GDM1 (cell line): Measurements from ENCODE around the gene HOXA3.

ENCODE experiments used
- DNase-seq: peaks from one replicate; lab custom pipeline; 2025; lab: John Stamatoyannopoulos, UW

HOXA3 gene

DNA sequence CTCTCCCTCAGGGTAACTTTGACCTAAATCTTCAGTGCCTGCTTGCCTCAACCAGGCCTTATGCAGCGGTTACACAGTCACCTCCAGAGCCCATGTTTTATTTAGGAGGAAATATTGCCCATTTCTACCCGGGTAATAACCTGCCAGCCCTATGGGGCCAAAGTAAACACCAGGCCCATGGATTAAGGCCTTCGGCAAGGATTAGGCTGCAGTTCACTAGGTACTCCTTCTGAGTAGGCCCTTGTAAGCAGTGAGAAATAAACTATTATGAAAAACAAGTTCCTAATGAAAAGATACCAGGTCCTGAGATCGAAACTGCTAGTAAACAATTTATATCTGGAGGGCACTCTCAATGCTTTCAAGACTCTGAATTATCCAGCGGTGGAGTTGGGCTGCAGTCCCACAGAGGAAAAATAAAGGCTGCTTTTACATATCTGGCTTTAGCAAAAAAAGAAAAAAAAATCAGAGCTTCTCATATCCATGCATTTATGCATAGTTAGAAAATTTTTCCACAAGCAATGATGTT, 25.5 kb upstream of the HOXA3 start:
- DNase-seq = no peak

DNA sequence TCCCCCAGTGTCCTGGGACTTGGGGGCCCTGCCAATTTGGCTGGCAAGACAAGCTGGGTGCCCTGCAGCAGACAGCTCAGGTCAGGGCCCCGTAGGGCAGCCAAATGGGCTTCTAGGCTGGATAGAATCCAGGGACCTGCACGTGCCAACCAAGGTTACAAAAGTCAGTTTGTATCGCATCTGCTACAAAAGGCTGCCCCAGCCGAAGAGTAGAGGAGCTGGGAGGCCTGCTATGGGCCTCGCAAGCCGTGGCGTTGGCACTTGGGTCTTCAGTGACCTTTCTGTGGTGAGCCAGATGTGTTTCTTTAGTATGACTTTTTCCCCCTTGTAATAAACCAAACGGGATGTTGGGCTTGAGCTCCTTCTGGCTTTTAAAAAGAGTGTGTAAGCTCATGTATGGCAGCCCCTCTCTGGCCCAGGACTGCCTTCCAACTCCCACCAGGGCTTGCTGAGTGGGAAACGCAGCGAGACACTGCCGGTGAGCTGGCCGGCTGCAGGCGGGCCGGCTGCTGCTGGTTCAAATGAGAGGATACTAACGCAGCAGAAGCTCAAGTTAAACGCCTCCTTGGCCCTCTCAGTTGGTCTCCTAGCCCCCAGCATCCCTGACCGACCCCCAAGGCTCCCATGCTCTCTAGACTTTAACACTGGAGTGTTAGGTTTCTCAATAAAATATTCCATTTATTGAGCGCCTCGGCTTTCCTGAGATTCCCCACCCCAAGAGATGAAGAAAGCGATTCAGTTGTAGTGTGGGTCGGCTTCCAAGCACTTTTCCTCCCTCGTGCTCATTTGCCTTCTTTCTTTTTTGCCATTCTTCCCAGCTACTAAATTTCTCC, 24.8 kb upstream of the HOXA3 start:
- no peak for DNase-seq

DNA sequence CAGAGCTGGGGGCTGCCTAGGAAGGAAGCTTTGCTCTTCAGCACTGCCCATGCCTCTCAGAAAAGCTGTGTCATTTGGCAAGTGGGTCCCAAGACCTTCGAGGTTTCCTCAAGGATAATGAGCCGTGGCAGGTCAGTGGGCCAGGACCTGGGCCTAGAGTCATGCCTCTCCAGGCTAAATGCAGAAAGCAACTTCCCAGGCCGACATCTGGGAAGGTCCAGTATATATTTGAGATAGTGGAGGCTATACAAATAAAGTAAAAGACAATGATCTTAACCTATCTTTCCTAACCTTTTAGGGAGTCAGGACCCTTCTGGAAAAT, 24.1 kb upstream of the HOXA3 start:
- no peak for DNase-seq

DNA sequence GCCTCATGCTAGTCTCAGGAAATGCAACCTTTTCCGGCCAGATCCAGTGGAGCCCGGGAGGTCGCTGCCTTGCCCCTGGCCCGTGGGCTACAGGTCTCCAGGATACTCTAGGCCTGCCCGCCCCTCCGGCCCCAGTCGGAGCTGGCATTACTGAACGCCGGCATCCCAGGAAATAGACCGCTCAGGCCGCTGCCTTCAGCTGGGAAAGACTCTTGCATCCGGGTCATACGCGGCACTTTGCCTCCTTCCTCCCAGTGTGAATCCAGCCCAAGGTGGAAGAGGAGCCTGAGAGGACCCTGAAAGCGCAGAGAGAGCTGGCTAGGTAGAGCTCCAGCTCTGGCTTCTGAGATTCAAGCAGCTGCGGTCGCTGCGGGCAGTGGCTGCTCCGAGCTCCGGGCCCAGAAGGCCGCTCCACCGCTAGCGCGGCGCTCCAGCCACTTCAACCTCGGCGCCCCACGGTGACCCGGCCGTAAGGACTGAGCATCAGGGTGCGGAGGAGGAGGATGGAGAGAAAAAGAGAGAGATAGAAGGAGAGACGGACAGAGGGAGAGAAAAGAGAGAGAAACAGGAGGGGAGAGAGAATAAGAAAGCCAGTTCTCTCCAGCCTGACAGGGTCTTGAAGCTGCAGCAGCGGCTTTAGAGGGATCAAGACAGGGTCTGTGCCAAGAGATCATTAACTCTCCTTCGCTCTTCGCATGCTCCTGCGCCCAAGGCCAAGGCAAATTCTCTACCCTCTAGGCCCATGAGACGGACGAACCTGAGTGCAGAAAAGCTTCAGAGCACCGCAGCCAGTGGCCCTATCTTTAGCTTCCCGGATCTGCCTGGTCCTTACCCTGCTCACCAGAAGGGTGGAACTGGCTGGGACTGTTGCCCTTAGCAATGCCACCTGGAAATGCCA, 23.5 kb upstream of the HOXA3 start:
- no peak for DNase-seq

DNA sequence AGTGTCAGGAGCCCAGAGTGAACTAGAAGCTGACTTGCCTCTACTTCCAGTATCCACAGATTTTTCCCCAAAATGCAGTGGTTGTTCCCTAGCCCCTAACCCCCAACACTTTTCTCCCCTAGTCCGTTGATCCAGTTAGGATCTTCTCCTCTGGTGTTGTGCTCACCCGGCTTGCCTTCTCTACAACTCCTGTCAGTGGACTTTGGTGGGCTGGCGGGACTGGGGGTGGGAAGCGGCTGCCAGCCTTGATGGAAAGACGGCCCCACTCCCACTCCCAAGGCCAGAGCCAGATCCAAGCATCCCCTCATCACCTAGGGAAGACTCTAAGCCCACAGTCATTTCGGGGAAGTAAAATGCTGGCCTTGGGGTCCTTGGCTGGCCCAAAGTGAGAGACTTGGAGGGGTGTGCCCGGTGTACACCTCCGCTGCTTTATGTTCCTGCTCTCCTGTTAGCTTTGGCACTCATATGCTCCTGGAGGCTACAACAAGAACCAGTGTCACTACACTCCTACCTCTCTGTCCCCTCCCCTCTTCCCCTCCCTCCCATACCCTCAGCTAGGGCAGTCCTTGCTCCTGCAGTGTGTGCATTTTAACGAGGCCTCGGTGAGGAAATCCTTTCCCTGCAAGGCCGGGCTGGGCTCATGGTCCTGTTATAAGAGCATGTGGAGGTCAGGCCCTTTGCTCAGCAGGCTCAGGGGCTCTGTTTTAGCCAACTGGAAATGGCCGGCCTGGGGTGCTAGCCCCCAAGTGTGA, 22.7 kb upstream of the HOXA3 start:
- no peak for DNase-seq

DNA sequence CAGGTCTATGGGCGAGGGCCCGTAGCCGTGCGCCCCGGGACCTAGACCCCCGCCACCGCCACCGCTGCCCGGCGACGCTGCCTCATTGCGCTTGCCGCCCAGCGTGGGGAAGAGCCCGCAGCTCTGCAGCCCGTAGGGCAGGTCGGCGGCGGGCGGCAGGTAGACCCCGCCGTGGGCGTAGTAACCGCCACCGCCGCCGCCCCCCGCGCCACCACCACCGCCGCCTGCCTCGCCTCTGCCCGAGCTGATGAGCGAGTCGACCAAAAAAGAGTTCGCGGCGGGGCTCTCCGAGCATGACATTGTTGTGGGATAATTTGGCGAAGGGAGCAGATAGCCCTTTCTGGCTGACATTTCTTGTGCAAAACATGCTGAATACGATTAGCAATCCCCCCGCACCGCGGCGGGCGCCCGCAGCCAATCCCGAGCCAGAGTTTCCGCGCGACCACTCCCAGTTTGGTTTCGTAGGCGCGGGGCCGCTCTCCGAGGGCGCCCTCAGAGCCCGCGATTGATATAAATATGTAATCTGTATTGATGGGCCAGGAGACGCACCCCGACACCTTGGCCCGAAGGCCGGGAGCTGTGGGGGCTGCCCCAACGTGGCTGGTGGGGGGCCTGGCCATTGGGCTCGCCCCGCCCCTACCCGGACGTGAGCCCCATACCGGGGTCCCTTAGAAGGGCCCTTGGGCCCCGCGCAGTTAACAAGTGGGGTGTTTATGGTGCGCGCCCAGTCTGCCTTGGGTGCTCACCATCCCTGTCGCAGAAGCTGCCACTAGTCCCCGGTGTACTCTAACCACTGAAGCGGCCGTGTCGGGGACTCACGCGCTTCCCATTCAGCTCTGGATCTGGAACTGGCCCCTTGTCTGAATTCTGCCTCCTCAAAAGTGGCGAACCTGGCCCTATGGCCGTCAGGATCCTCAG, 21.8 kb upstream of the HOXA3 start, which contains the start of gene HOXA10:
Gene HOXA10 (minus strand): TSS at position 365 of the 918 bp plus-strand sequence. CDS start 14 bp downstream, at position 351.
- DNase-seq = peak; percentile 48

DNA sequence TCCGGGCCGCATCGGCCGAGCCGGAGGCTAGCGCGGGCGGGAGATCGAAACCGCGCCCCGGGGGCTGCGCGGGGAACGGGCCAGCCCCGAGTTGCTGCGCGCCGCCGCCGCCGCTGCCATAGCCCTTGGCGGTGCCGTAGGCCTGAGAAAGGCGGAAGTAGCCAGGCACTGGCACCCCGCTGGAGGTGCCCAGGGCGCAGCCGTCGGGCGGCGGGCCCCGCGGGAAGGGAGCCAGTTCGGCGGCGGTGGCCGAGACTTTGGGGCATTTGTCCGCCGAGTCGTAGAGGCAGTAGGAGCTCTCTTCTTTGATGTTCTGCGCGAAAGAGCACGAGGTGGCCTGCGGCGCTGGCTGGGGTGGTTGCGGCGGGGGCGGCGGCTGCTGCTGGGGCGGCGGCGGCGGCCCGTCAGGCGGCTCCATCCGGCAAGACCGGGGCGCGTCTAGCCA, 21.1 kb upstream of the HOXA3 start:
- no peak for DNase-seq

DNA sequence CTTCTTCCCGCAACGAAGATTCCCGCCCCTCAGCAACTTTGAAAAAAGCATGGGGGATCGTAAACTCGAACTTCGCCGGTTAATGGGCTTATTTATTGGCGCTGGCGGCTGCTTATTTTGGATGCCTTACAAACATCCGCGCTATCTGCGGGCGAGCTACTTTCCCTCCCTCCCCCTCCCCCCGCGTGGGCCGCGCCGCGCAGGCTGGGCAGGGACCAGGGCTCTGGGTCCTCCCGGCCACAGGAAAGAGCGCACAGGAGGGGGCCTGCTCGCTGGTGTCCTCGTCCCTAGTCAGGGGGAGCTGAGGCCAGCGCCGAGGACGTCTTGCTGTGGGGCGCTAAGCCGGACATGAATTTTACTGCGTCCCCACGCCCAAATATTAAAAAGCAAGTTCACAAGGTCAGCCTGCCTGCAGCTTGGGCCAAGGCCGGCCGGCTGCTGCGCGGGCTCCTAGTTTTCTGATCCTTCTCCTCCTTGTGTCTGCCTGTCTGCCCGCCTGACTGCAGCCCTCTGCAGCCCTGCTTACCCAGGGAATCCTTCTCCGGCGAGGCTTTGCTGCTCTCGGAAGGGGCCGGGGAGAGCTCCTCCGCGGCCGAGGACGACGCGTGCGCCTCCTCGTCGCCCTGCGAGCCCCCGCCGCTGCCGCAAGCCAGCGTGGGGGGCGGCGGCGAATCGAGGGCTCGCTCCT, 20.6 kb upstream of the HOXA3 start:
- no peak for DNase-seq

DNA sequence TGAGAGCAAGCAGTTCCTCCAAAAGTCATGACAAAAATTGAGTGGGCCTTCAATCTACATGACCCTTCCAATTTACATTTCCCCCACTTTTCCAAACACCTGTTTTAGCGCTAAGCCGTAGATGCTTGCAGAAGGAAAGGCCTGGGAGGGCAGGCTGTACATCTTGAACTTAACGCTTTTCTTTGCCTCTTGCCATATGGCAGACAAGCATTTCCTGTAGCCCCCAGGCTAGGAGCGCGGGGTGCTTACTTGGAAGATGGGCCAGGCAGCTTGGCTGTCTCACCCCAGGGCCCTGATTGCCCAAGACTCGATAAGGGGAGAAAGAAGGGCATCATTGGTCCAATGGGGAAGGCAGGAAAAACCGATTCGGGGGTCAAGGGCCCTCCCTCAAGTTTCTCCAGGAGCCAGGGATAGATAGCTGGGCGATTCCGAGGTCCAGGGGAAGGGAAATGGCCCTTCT, 20.0 kb upstream of the HOXA3 start:
- DNase-seq = no peak

DNA sequence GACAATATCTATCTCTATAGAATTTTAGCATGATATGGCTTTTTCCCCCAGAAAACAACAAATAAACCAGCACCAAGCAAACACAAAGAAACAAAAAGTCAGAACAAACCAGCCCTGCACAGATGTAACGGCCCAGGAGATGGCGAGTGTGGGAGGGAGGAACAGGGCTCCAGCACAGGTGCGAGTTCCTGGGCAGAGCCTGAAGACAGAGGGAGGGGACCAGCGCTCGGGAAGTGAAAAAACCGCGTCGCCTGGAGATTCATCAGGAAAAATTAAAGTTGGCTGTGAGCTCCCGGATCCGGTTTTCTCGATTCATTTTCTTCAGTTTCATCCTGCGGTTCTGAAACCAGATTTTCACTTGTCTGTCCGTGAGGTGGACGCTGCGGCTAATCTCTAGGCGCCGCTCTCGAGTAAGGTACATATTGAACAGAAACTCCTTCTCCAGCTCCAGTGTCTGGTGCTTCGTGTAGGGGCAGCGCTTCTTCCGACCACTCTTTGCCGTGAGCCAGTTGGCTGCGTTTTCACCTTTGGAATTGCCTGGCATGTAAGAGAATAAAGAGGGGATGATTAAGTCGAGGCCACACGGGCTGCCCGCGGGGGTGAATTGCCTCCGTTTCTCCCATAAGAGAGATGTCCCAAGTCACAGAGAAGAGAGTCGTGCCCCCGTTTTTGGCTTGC, 19.4 kb upstream of the HOXA3 start:
- DNase-seq = no peak

DNA sequence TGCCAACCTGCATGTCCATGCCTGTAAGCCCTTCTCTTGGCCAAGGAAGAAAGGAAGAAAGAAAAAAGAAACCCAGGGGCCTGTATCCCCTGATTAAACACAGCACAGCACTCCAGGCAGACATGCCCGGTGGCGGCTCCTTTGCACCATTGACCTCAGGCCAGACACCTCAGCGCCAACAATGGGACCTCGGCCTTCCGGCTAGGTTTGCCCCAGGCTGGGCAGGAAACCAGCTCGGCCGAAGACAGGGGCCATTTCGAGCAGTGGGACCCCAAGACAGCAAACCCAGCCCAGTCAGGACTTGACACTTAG, 18.9 kb upstream of the HOXA3 start:
- DNase-seq = peak; percentile 13

DNA sequence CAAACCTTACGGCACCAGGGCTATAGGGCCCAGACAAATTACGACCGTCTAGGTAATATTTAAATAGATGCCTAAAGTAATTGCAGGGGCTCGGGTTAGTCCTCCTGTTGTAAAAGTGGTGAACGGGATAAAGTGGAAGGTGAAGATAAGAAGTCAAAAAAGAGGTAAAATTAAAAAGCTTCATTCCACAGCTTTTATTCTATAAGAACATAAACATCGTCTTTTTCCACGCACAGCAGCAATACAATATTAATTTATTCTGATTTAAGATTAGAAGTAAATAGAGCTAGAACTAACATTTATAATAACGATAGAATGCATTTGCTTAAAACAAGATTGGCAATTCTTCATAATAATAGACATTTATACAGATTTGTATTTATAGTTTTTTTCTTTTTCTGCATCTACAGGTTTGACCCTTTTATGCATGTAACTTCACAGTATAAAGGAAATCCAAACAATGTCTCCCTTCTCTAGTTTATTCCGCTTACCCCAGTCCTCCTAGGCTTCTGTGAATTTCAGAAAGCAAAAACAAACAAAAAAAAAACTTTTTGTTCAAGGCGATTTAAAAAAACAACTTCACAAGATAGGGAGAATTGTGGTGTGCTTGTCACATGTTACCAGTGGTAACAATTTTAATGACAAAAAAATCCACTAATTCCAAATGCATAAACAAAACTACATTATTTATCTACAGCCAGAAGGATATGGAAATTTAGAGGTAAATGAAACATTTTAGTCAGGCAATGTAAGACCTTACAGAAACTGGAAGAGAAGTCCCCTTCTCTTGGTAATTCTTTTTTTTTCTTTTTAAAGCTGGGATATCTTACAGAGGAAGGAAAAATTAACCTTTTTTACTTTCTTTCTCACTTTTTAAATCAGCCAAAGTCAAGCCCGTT, 18.3 kb upstream of the HOXA3 start:
- no peak for DNase-seq

DNA sequence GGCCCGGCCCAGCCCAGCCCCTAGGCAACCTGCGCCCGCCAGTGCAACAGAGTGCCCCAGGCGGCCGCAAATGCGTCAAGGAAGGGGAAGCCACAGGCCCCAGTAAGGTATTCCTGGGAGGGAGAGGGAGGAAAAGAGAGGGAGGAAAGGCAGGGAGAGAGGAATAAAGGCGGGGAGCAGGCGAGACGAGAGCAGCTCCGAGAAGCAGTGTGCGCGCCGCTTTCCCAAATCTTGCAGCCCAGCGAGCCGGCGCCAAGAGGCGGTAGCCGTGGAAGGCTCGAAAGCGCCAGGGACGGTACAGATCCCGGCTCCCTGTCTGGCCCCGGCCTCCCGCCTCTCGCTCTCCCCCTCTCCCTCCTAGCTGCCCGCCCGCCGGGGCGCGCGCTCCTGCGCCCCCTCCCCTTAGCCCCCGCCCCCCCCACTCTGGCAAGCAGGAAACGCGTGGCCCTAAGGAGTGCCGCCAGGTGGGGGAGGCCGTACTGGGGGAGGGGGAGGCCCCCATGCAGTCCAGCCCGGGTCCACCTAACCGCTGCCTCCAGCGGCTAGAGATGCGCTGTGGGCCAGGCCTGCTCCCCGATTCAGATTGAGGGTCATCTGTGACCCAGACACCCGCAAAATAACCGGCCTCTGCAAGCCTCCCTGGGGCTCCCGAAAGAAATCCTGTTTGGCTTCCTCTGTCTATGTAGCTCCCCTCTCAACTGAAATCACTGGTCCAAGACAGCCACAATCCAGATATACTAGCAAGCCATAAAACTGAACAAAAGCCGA, 17.5 kb upstream of the HOXA3 start:
- DNase-seq = peak; percentile 57

DNA sequence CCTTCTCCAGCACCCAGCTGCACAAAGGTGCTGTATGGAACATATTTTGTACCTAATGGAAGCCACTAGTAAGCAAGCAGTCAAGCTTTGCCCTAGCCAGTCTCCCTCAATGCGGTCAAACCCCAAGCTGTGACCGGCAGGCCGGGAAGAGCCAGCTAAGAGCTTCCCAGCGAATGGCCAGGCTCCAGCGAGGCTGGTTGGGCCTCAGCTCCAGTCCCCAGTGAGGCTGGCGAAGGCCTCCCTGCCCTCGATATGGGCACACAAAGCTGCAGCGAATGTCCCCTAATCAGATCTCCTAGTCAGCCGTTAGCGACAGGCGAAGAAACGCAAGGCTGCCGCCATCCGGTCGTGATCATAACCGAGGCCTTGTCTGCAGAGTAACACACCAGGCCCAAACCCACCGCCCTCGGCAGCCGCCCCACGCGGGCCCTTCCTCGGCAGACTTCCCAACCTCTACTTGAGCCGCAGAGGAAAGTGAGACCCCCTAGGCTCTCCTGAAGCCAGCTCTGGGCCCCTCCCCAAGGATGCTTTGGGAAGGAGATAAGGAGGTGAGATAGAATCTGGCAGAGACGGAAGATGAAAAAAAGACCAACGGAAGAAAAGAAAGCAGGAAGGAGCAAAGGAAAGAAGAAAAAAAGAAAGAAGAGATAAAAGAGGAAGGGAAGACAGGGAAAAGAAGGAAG, 16.0 kb upstream of the HOXA3 start:
- DNase-seq = peak; percentile 73

DNA sequence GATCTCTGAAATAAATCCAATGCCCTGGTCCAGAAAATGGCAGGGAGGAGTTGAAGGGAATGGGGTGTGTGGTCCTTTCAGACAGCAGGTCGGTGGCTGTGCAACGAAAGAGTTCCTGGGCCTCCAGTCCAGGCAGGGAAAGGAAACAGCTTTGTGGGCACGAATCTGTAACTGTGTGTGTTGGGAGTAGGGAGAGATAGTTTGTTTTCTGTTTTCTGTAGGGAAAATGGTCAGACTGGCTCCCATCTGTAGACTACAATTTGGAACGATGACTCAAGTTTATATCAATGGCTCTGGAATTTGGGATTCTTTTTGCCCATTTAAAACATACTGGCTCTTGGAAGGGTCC, 15.5 kb upstream of the HOXA3 start:
- no peak for DNase-seq

DNA sequence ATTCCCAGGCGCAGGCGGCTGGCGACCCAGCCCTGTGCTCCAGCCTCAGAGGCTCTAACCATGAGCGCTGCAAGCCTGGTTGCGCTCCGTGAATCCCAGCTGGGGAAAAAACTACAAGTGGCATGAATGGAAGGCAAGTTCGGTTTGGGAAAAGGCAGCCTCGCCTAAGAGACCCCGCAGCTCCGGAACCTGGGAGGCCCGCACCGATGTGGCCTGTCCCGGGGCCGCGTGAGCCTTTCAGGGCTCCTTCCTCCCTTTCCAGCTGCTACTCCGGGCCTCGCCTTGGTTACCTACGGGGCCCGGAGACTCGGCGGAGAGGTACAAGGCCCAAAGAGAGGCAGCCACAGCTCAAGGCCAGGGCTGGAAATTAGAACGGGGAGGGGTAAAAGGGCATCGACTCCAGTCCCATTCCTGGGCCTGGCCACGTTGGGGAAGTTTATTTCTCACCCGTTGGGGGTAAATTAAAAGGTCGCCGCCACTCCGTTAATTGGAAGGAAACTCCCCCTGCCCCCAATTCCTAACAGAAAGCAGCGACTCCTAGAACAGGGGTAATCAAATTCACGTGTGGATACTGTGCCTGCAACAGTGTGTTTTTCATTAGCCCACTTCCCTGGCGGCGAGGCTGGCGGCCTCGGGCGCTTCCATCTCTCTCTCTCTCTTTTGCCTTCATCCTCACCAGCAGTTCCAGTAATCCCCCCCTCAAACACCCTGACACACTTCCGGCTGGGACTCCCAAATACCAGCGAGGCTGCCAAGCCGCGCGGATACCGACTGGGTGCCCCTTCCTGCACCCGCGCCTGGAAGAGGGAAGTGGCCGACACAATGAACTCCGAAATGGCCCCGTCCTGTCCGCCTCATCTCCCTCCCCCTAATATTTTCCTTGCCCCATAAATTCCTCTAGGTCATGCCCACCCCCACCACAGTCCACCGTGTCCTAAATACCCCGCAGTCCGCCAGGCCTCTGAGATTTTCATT, 14.4 kb upstream of the HOXA3 start:
- peak; percentile 51 for DNase-seq
